Mesendoderm (in vitro differentiated cells): ENCODE results near the gene RERG. TPM values are rescaled to one million over a fixed set of nuclear protein-coding genes. Genes with fewer than 3 reads are reported as not detected.

ENCODE experiments used
- DNase-seq: peaks from one replicate; pipeline ENCODE4 v3.0.0; 2013
- H2AK5ac ChIP-seq: 2 replicates; pipeline ENCODE4 v1.6.1; 2013; ENCODE audit warnings: low read length, inconsistent platforms
- H2BK120ac ChIP-seq: 2 replicates; pipeline ENCODE4 v1.6.1; 2013; ENCODE audit warnings: low read depth, mild to moderate bottlenecking, low read length, moderate library complexity, mixed read lengths
- H2BK15ac ChIP-seq: replicated peaks from 2 replicates; pipeline ENCODE4 v1.6.1; 2013; ENCODE audit warnings: low read depth, mild to moderate bottlenecking, moderate library complexity
- H2BK5ac ChIP-seq: 2 replicates; pipeline ENCODE4 v1.6.1; 2013; ENCODE audit warnings: low read length, inconsistent platforms
- H3K18ac ChIP-seq: 2 replicates; pipeline ENCODE4 v1.6.1; 2013; ENCODE audit warnings: mild to moderate bottlenecking, low read length, mixed read lengths
- H3K23ac ChIP-seq: one replicate; pipeline ENCODE4 v1.6.1; 2013; ENCODE audit warnings: low read length
- H3K27ac ChIP-seq: 2 replicates; pipeline ENCODE4 v1.5.1; 2013; ENCODE audit warnings: low read depth, mild to moderate bottlenecking, inconsistent platforms, low read length, moderate library complexity
- H3K27me3 ChIP-seq: 2 replicates; pipeline ENCODE4 v1.6.1; 2013; ENCODE audit warnings: low read length, control low read depth, mild to moderate bottlenecking, inconsistent platforms; ENCODE audit not compliant: insufficient read depth, poor library complexity
- H3K36me3 ChIP-seq: 2 replicates; pipeline ENCODE4 v1.6.1; 2013; ENCODE audit warnings: low read length, inconsistent platforms; ENCODE audit not compliant: control insufficient read depth, insufficient read depth
- H3K4ac ChIP-seq: one replicate; pipeline ENCODE4 v1.6.1; 2013; ENCODE audit warnings: low read depth, mild to moderate bottlenecking, low read length, moderate library complexity
- H3K4me1 ChIP-seq: 2 replicates; pipeline ENCODE4 v1.6.1; 2013; ENCODE audit warnings: low read depth, low read length, inconsistent platforms; ENCODE audit not compliant: control insufficient read depth
- H3K4me2 ChIP-seq: 2 replicates; pipeline ENCODE4 v1.6.1; 2013; ENCODE audit warnings: low read length
- H3K4me3 ChIP-seq: 2 replicates; pipeline ENCODE4 v1.5.1; 2013; ENCODE audit warnings: mild to moderate bottlenecking, low read length
- H3K56ac ChIP-seq: one replicate; pipeline ENCODE4 v1.6.1; 2013; ENCODE audit warnings: low read length
- H3K79me1 ChIP-seq: 2 replicates; pipeline ENCODE4 v1.6.1; 2013; ENCODE audit warnings: low read length, inconsistent platforms
- H3K79me2 ChIP-seq: 2 replicates; pipeline ENCODE4 v1.6.1; 2013; ENCODE audit warnings: mild to moderate bottlenecking, low read length; ENCODE audit not compliant: control insufficient read depth, insufficient read depth
- H3K9ac ChIP-seq: 2 replicates; pipeline ENCODE4 v1.6.1; 2013; ENCODE audit warnings: low read length, inconsistent platforms
- H4K5ac ChIP-seq: one replicate; pipeline ENCODE4 v1.6.1; 2013; ENCODE audit warnings: low read length
- H4K8ac ChIP-seq: one replicate; pipeline ENCODE4 v1.6.1; 2013; ENCODE audit warnings: low read depth, mild to moderate bottlenecking, control low read depth, low read length, moderate library complexity
- WGBS: extraction: QIAGEN DNeasy Blood & Tissue Kit; methylation state at CpG from one replicate; pipeline ENCODE4 v1.1.7; 2013; ENCODE audit warnings: low lambda C conversion rate, missing lambda C conversion rate; ENCODE audit not compliant: insufficient coverage; ENCODE audit errors: extremely low coverage; 5-methylcytosine and 5-hydroxymethylcytosine counted together
- polyA plus RNA-seq, 2 experiments: library from polyadenylated mRNA; stranded (reverse); fragments of 200-250 nt; gene quantifications; one replicate each; pipeline ENCODE4 v1.2.3, GENCODE V29; 2013

The RERG gene, protein sequence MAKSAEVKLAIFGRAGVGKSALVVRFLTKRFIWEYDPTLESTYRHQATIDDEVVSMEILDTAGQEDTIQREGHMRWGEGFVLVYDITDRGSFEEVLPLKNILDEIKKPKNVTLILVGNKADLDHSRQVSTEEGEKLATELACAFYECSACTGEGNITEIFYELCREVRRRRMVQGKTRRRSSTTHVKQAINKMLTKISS
- polyA plus RNA-seq (2013, experiment 1 of 2): 0.98 TPM
- 0.91 TPM for polyA plus RNA-seq (2013, experiment 2 of 2)

DNA sequence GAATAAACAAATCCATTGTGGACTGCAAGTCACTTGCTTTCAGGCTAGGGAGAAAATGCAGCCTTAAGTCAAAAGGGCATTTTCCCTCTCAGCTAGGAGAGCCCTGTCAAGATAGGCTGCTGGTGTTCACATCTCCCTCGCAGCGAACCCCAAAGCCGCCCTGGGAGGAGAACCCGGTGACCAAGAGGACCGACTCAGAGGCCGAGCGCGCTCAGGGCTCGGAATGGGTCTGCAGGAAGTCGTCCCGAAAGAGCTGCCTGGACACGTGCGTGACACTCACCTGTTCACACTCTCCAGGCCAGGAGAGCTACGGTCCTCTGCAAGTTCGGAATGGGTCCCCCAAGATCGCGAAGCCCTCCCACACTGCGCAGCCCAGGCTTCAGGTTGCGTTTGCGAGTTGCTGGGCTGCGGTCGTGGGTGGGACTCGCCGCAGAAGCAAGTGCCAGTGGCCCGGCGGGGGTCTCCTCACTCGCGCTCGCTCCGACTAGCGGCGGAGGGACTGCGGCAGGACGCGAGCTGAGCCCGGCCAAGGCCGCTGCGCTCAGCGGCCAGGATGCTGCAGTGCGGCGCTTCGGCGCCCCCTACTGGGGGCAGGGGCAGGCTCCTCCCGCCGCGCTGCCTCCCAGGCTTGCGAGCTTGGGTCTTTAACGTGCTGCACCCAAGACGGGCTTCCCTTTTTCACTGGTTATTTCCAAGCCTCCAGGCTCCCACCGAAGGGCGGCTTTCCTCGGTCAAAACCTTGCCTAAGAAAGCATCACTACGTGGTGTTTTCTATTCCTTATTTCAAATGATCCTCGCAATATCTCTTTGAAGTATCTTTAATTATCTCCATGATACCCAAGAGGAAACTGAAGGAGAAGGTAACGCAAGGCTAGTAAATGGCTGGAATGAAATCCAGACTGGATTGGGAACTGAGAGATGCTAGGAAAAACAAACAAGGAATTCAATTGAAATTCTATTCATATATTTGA lies at the start of gene RERG:
RERG (minus strand) TSS at position 503 of the 971 bp plus-strand sequence. CDS start 3,928 bp downstream, outside the sequence.
- WGBS: no CpG with 5 or more reads among the region's 55 CpGs

DNA sequence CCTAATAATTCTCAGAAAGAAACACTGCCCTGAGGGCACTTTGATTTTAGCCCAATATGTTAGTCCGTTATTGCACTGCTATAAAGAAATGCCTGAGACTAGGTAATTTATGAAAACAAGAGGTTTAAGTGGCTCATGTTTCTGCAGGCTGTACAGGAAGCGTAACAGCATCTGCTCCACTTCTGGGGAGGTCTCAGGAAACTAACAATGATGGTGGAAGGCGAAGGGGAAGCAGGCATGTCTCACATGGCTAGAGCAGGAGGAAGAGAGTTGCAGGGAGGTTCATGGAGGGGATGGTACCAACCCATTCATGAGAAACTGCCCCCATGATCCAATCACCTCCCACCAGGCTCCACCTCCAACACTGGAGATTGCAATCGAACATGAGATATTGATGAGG lies 49.4 kb upstream of the RERG start:
- Histone ChIP-seq H3K27ac (no peak overlapping the region), H3K36me3 (no peaks in the 10 kb centered on the region), H2BK120ac (no peak overlapping the region), H2BK5ac (no peak overlapping the region), H3K18ac (no peak overlapping the region), H4K8ac (no peak overlapping the region), H2BK15ac (no peak overlapping the region), H3K9ac (no peak overlapping the region), H3K56ac (no peak overlapping the region), H3K23ac (no peak overlapping the region), H3K79me2 (no peaks in the 10 kb centered on the region), H3K27me3 (no peaks in the 10 kb centered on the region), H3K4me3 (no peak overlapping the region), H2AK5ac (no peak overlapping the region), H3K79me1 (no peaks in the 10 kb centered on the region), H3K4me2 (no peak overlapping the region), H4K5ac (no peak overlapping the region), H3K4me1 (no peaks in the 10 kb centered on the region), H3K4ac (no peak overlapping the region)
- WGBS: no CpG with 5 or more reads among the region's 4 CpGs
- DNase-seq: no peak

More for the DNA sequence above, at the start of gene RERG:
- peak within 1 kb of the TSS; percentile 41 for H3K4me3 ChIP-seq
- H4K5ac ChIP-seq: no peak within 1 kb of the TSS
- peak; percentile 88 for DNase-seq
- peak within 1 kb of the TSS; percentile 86 for H3K56ac ChIP-seq
- H3K79me2 ChIP-seq: no peaks in the 10 kb centered on the region
- H4K8ac ChIP-seq: peak within 1 kb of the TSS; percentile 2
- no peak within 1 kb of the TSS for H2AK5ac ChIP-seq
- H3K9ac ChIP-seq: peak within 1 kb of the TSS; percentile 63
- no peak within 1 kb of the TSS for H3K18ac ChIP-seq
- no peaks in the 10 kb centered on the region for H3K79me1 ChIP-seq
- H3K36me3 ChIP-seq: no peaks in the 10 kb centered on the region
- H3K27ac ChIP-seq: no peak within 1 kb of the TSS
- H3K23ac ChIP-seq: no peak within 1 kb of the TSS
- H2BK120ac ChIP-seq: no peak within 1 kb of the TSS
- H3K4ac ChIP-seq: no peak within 1 kb of the TSS
- no peak within 1 kb of the TSS for H2BK5ac ChIP-seq
- H2BK15ac ChIP-seq: no peak within 1 kb of the TSS
- no peaks in the 10 kb centered on the region for H3K4me1 ChIP-seq
- H3K27me3 ChIP-seq: no peaks in the 10 kb centered on the region
- H3K4me2 ChIP-seq: peak within 1 kb of the TSS; percentile 99

DNA sequence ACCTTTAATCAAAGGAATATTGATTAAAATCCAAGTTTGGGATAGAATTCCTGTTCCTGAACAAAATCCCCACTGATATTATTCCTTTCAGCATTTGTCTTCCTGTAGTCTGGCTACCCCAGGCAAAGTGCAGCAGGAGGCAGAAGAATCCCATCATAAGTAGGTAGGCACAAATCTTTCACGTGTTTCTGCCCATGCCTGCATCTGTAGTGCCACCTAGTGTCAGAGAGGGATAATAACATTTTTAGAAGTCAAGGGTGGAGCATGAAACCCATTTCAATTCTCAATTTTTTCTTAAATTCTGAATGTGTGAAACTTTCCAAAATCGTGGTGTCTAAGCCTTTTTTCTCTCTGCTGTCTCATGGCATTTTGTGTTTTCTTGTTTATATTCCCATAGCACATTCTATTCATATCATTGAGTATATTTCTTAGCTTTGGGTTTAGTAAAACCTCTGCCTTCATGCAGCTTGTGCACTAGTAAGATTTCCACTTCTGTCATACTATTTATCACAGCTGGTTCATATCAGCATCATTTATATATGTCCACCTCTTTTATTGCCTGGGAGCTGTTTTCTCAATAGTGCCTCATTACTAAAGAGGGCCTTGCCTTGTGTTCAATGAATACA lies 47.8 kb upstream of the RERG start:
- Histone ChIP-seq H3K4ac (no peak overlapping the region), H3K27me3 (no peaks in the 10 kb centered on the region), H4K5ac (no peak overlapping the region), H3K18ac (no peak overlapping the region), H2BK15ac (no peak overlapping the region), H3K36me3 (no peaks in the 10 kb centered on the region), H3K79me2 (no peaks in the 10 kb centered on the region), H3K23ac (no peak overlapping the region), H3K4me3 (no peak overlapping the region), H3K79me1 (no peaks in the 10 kb centered on the region), H3K56ac (no peak overlapping the region), H3K4me1 (no peaks in the 10 kb centered on the region), H3K9ac (no peak overlapping the region), H4K8ac (no peak overlapping the region), H3K4me2 (no peak overlapping the region), H2BK5ac (no peak overlapping the region), H2BK120ac (no peak overlapping the region), H2AK5ac (no peak overlapping the region), H3K27ac (no peak overlapping the region)
- DNase-seq: peak; percentile 79
- no CpG with 5 or more reads among the region's 2 CpGs for WGBS

DNA sequence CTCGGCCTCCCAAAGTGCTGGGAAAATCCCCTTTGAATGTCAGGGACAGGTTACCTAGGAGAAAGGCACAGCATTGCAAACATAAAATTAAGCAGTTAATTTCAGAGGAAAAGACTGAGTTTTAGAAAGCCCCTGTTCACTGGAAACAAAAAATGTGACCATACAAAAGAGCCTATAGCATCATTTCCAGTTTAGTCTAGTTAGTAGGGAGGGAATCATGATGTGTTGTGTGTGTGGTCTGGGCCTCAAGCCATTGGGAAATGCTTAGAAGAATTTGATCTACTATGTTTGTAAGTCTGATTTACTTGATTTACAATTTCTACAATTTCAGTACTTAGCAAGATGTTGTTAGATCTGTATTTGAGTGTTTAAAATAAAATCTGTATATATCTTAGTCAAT lies 47.1 kb upstream of the RERG start:
- H3K4ac ChIP-seq: no peak overlapping the region
- no peak overlapping the region for H3K4me3 ChIP-seq
- no peak overlapping the region for H3K23ac ChIP-seq
- no peak overlapping the region for H3K27ac ChIP-seq
- H3K36me3 ChIP-seq: no peaks in the 10 kb centered on the region
- no peak overlapping the region for H2BK15ac ChIP-seq
- H2BK5ac ChIP-seq: no peak overlapping the region
- H3K27me3 ChIP-seq: no peaks in the 10 kb centered on the region
- no peak overlapping the region for H4K5ac ChIP-seq
- H4K8ac ChIP-seq: no peak overlapping the region
- no peak for DNase-seq
- no CpG with 5 or more reads among the region's 1 CpG for WGBS
- no peak overlapping the region for H3K4me2 ChIP-seq
- H2AK5ac ChIP-seq: no peak overlapping the region
- H3K79me1 ChIP-seq: no peaks in the 10 kb centered on the region
- H3K18ac ChIP-seq: no peak overlapping the region
- no peaks in the 10 kb centered on the region for H3K79me2 ChIP-seq
- H3K9ac ChIP-seq: no peak overlapping the region
- no peak overlapping the region for H3K56ac ChIP-seq
- H2BK120ac ChIP-seq: no peak overlapping the region
- H3K4me1 ChIP-seq: no peaks in the 10 kb centered on the region

DNA sequence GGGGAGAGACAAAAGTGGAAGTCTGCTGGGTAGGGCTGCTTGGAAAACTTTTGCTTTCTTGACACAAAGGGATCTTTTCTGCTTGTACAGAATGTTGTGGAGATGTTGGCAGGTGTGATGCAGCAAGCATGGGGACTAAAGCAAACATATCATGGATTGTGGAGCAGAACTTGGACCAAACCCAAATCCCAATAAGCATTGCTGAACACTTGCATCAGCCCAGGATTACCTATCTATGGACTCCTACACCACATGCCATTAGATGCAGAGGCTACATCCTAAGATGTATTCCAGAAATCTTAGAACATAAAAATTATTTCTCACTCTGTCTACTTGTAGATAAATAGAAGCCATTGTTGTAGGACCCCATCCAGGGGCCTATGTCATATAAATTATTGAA lies 44.7 kb upstream of the RERG start:
- no peak overlapping the region for H4K8ac ChIP-seq
- no peaks in the 10 kb centered on the region for H3K36me3 ChIP-seq
- no peak overlapping the region for H2AK5ac ChIP-seq
- no peaks in the 10 kb centered on the region for H3K79me2 ChIP-seq
- no peak overlapping the region for H4K5ac ChIP-seq
- no peak overlapping the region for H3K56ac ChIP-seq
- H2BK5ac ChIP-seq: no peak overlapping the region
- H3K9ac ChIP-seq: no peak overlapping the region
- no peak overlapping the region for H3K27ac ChIP-seq
- H2BK15ac ChIP-seq: no peak overlapping the region
- no peaks in the 10 kb centered on the region for H3K27me3 ChIP-seq
- DNase-seq: no peak
- H3K23ac ChIP-seq: no peak overlapping the region
- H3K79me1 ChIP-seq: no peaks in the 10 kb centered on the region
- no peak overlapping the region for H3K18ac ChIP-seq
- no peak overlapping the region for H3K4me2 ChIP-seq
- H3K4ac ChIP-seq: no peak overlapping the region
- no peak overlapping the region for H2BK120ac ChIP-seq
- no peak overlapping the region for H3K4me3 ChIP-seq
- H3K4me1 ChIP-seq: no peaks in the 10 kb centered on the region
